Gastrocnemius medialis (tissue), 4 donors: ENCODE measurements around the gene ALOX5AP.

Source experiments
- POLR2A ChIP-seq, 2 donors: fragments of 450-650 bp; IDR thresholded peaks; one replicate each; pipeline ENCODE4 v1.6.1; 2017; ENCODE audit warnings: antibody characterized with exemption in 2 of 2, mild to moderate bottlenecking in 2 of 2, moderate library complexity in 2 of 2
- TF ChIP-seq, protein P1 (sequence below), 5 experiments: fragments of 450-650 bp in 3 of 5; fragments of 200-600 bp in 2 of 5; sonication (generic) in 2 of 5; IDR thresholded peaks in 4 of 5; conservative IDR thresholded peaks in 1 of 5; 1 replicate in 4 of 5; 2 replicates in 1 of 5; pipeline ENCODE4 v1.5.1; 2016 to 2019; ENCODE audit warnings: antibody characterized with exemption in 5 of 5, mild to moderate bottlenecking in 3 of 5, moderate library complexity in 3 of 5

DNA sequence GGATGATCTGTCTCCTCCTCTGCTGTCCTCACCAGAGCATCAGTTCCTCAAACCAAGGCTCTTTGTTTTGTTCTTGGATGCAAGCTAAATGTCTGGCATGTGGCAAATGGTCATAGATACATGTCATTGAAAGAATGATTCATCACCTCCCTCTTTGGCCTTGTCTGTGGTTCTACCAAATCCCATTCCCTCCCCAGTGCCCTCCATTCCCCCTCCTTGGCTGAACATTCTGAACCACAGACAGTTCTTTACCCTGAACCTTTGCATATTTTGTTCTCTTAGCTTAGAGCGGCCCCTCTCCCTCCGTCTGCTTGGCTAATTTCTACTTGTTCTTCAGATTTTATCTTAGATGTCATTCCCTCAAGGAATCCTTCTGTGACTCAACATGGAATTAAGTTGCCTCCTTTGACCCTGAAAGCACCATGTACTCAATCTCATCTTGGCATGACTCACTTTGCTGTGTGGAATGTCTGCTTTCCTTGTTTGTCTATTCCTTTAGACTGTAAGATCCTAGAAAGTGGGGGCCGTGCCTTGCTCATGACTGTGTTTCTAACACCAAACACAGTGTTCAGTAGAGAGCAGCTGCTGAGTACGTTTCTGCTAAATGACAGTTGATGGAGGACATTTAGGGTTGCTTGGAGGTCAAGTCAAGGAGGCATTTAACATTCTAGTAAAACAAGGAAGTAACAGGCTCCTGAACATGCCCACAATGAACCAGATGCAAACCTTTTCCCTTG, 8.1 kb downstream of the ALOX5AP start:
- TF ChIP-seq, protein P1, sequence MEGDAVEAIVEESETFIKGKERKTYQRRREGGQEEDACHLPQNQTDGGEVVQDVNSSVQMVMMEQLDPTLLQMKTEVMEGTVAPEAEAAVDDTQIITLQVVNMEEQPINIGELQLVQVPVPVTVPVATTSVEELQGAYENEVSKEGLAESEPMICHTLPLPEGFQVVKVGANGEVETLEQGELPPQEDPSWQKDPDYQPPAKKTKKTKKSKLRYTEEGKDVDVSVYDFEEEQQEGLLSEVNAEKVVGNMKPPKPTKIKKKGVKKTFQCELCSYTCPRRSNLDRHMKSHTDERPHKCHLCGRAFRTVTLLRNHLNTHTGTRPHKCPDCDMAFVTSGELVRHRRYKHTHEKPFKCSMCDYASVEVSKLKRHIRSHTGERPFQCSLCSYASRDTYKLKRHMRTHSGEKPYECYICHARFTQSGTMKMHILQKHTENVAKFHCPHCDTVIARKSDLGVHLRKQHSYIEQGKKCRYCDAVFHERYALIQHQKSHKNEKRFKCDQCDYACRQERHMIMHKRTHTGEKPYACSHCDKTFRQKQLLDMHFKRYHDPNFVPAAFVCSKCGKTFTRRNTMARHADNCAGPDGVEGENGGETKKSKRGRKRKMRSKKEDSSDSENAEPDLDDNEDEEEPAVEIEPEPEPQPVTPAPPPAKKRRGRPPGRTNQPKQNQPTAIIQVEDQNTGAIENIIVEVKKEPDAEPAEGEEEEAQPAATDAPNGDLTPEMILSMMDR (IDR thresholded peaks at IDR 0.05 in 4 of 5, conservative IDR thresholded peaks at IDR 0.05 in 1 of 5), result no peak
- TF ChIP-seq POLR2A (IDR thresholded peaks at IDR 0.05), result no peak
